GM12878 (cell line): Measurements from ENCODE around the gene CCS. TPM values are rescaled to one million over a fixed set of nuclear protein-coding genes. Genes with fewer than 3 reads are reported as not detected.

Experiments used
- ATAC-seq: fragments of 200-7000 bp; cut with Tn5 transposase; 3 replicates; pipeline ENCODE4 v1.9.1; 2020; ENCODE audit warnings: mild to moderate bottlenecking, moderate library complexity
- BruUV-seq: library from RNA; stranded (reverse); fragments of 400-500 nt; replicated peaks from 2 replicates; lab custom pipeline; 2021; lab: Mats Ljungman, UMichigan
- CTCF ChIA-PET: fragments of 300-600 bp; sonication (Branson Sonifier 250); formaldehyde crosslinking; extraction: SDS; loops from one replicate; lab custom pipeline; 2021; ENCODE audit warnings: inconsistent platforms; lab: Yijun Ruan, JAX
- POLR2A ChIA-PET: fragments of 350-600 bp; formaldehyde crosslinking; extraction: SDS; loops from one replicate; lab custom pipeline; 2021; ENCODE audit warnings: inconsistent platforms; lab: Charles Lee
- RAD21 ChIA-PET: fragments of 300-600 bp; sonication (Branson Sonifier 250); formaldehyde crosslinking; loops from one replicate; lab custom pipeline; 2023; ENCODE audit warnings: antibody characterized with exemption; ENCODE audit not compliant: unreplicated experiment; lab: Charles Lee
- SMC1A ChIA-PET: fragments of 300-600 bp; sonication (Branson Sonifier 250); formaldehyde crosslinking; loops from one replicate; lab custom pipeline; 2023; ENCODE audit not compliant: unreplicated experiment, uncharacterized antibody; lab: Charles Lee
- DNase-seq: peaks from one replicate; pipeline ENCODE4 v3.0.0-alpha.2; 2011; ENCODE audit warnings: low read depth, low spot score
- FAIRE-seq: peaks from 3 replicates; lab custom pipeline; 2011; peaks lifted over from hg19 to GRCh38; lab: Jason Lieb, UNC
- H2AFZ ChIP-seq: 2 replicates; pipeline ENCODE4 v1.6.0; 2011; ENCODE audit warnings: low read depth, low read length, control low read depth; ENCODE audit not compliant: control insufficient read depth
- H3K27ac ChIP-seq: 2 replicates; pipeline ENCODE4 v1.5.1; 2011; ENCODE audit warnings: control low read depth; ENCODE audit not compliant: control insufficient read depth, insufficient read depth
- H3K27me3 ChIP-seq, 2 experiments: replicated peaks in 1 of 2; 2 replicates each; pipeline versions ENCODE4 v1.6.0 to v1.6.1; 2011; ENCODE audit warnings: low read length in 1 of 2; ENCODE audit not compliant: control insufficient read depth in 2 of 2, insufficient read depth in 2 of 2
- H3K36me3 ChIP-seq, 2 experiments: 2 replicates each; pipeline ENCODE4 v1.5.1; 2011; ENCODE audit warnings: low read length in 1 of 2; ENCODE audit not compliant: control insufficient read depth in 2 of 2, insufficient read depth in 2 of 2
- H3K4me1 ChIP-seq: 2 replicates; pipeline ENCODE4 v1.6.1; 2011; ENCODE audit warnings: mild to moderate bottlenecking, low read length, moderate library complexity, mixed read lengths; ENCODE audit not compliant: control insufficient read depth, insufficient read depth
- H3K4me2 ChIP-seq: 2 replicates; pipeline ENCODE4 v1.6.0; 2011; ENCODE audit warnings: control low read depth; ENCODE audit not compliant: control insufficient read depth, insufficient read depth
- H3K4me3 ChIP-seq: fragments of 200-600 bp; sonication (generic); 2 replicates; pipeline ENCODE4 v1.5.1; 2016
- H3K79me2 ChIP-seq: 2 replicates; pipeline ENCODE4 v1.6.0; 2011; ENCODE audit warnings: low read length; ENCODE audit not compliant: control insufficient read depth, insufficient read depth
- H3K9ac ChIP-seq: 2 replicates; pipeline ENCODE4 v1.8.0; 2011; ENCODE audit warnings: low read length, control low read depth, mixed read lengths; ENCODE audit not compliant: control insufficient read depth, insufficient read depth
- H3K9me3 ChIP-seq: replicated peaks from 3 replicates; pipeline ENCODE4 v1.5.1; 2011; ENCODE audit warnings: mild to moderate bottlenecking, low read length; ENCODE audit not compliant: control insufficient read depth, insufficient read depth
- H4K20me1 ChIP-seq: 2 replicates; pipeline ENCODE4 v1.6.0; 2011; ENCODE audit not compliant: control insufficient read depth, insufficient read depth
- ATF2 ChIP-seq: IDR thresholded peaks from 2 replicates; pipeline ENCODE4 v1.6.1; 2012; ENCODE audit warnings: low read length, inconsistent platforms
- GATAD2B ChIP-seq: fragments of 450-650 bp; conservative IDR thresholded peaks from 2 replicates; pipeline ENCODE4 v1.6.1; 2017; ENCODE audit warnings: low read depth, mild to moderate bottlenecking, moderate library complexity
- KDM1A ChIP-seq: fragments of 200-600 bp; sonication (generic); IDR thresholded peaks from 2 replicates; pipeline ENCODE4 v1.6.1; 2016; ENCODE audit warnings: borderline replicate concordance
- NFYA ChIP-seq: IDR thresholded peaks from 2 replicates; pipeline ENCODE4 v1.6.1; 2011; ENCODE audit warnings: low read depth, mild to moderate bottlenecking, low read length, improper control_type of control experiment, borderline replicate concordance
- NFYB ChIP-seq: IDR thresholded peaks from 2 replicates; pipeline ENCODE4 v1.6.1; 2011; ENCODE audit warnings: low read depth, mild to moderate bottlenecking, low read length, improper control_type of control experiment, moderate library complexity; ENCODE audit not compliant: insufficient read depth
- POLR2AphosphoS5 ChIP-seq: IDR thresholded peaks from 2 replicates; pipeline ENCODE4 v1.6.1; 2011; ENCODE audit warnings: mild to moderate bottlenecking, low read length, inconsistent platforms
- RUNX3 ChIP-seq: IDR thresholded peaks from 2 replicates; pipeline ENCODE4 v1.6.1; 2012; ENCODE audit warnings: low read length, inconsistent platforms
- SUPT20H ChIP-seq: IDR thresholded peaks from 2 replicates; pipeline ENCODE4 v1.6.1; 2011; ENCODE audit warnings: low read depth, mild to moderate bottlenecking, low read length, moderate library complexity, borderline replicate concordance; ENCODE audit not compliant: control insufficient read depth
- TCF12 ChIP-seq: IDR thresholded peaks from 2 replicates; pipeline ENCODE4 v1.6.1; 2011; ENCODE audit warnings: low read depth, mild to moderate bottlenecking, low read length
- TCF3 ChIP-seq: IDR thresholded peaks from 2 replicates; pipeline ENCODE4 v1.6.1; 2012; ENCODE audit warnings: low read depth, mild to moderate bottlenecking, low read length, borderline replicate concordance; ENCODE audit not compliant: insufficient read depth
- ZNF622 ChIP-seq: fragments of 450-650 bp; IDR thresholded peaks from 2 replicates; pipeline ENCODE4 v1.6.1; 2017; ENCODE audit warnings: mild to moderate bottlenecking, inconsistent platforms
- WGBS: methylation state at CpG from one replicate; pipeline ENCODE4 v1.1.6; 2016; ENCODE audit warnings: low lambda C conversion rate; ENCODE audit not compliant: insufficient replicate concordance, insufficient coverage; ENCODE audit errors: missing lambda C conversion rate; 5-methylcytosine and 5-hydroxymethylcytosine counted together
- in situ Hi-C: fragments of 300-500 bp; cut with MboI; formaldehyde crosslinking; loops from 9 replicates; pipeline ENCODE4 v1.14.3; 2018; ENCODE audit warnings: mixed read lengths
- intact Hi-C: fragments of 100-400 bp; cut with micrococcal nuclease; formaldehyde crosslinking; loops from one replicate; pipeline ENCODE4 v1.14.2; 2022; ENCODE audit not compliant: unreplicated experiment
- polyA plus RNA-seq, 11 experiments: library from polyadenylated mRNA; depleted of rRNA in 4 of 11; unstranded in 6 of 11; stranded (reverse) in 5 of 11; fragments of >200 nt; fragmentation: Nextera tagmentation in 4 of 11; fragmentation: Illumina TruSeq in 1 of 11; extraction: Ambion mirVana in 4 of 11; extraction: Trizol in 1 of 11; gene quantifications; 1 replicate in 1 of 11; 2 replicates in 10 of 11; pipeline versions ENCODE4 v1.2.1 to v1.2.3, GENCODE V29; 2011 to 2016; ENCODE audit warnings: inconsistent platforms in 2 of 11, missing spikeins in 2 of 11, low read depth in 1 of 11
- total RNA-seq, 4 experiments: library from RNA; depleted of rRNA in 3 of 4; stranded (reverse); fragments of >200 nt in 3 of 4; fragmentation: Illumina TruSeq in 1 of 4; extraction: Trizol in 1 of 4; gene quantifications; 2 replicates each; pipeline versions ENCODE4 v1.2.1 to v1.2.3, GENCODE V29; 2013 to 2021

Gene CCS
- total and polyA plus RNA-seq, 10 of the 15 experiments (the other 5 are each of a cell fraction or from before 2014, with no cell fraction given) = 1.5 to 44.2 (median 30.6) TPM

GRCh38 chr11:66595245-66595904 is 2.4 kb downstream of the CCS start:
- WGBS = 4% methylated on average over 5 of the region's 5 CpGs
- CTCF ChIA-PET = interaction anchor here (1.0 to 7.7 kb wide), 5 partner anchors 13 to 83 kb away, joined by 3 to 75 read pairs (median 21); partner anchors contain the start of genes RBM4 and RBM4B
- POLR2A ChIA-PET = interaction anchor here (0.5 to 6.9 kb wide), 9 partner anchors 12 to 241 kb away, joined by 3 to 60 read pairs (median 6); partner anchors contain the start of genes DPP3, RBM14, RBM4 and RBM4B
- Histone ChIP-seq H3K36me3 (no peaks in the 10 kb centered on the region), H3K9ac (peak overlapping the region; percentile 39), H3K9me3 (no peaks in the 10 kb centered on the region), H3K4me3 (peak overlapping the region; percentile 3; the same call in 1 of the 2 replicates), H3K27ac (peak overlapping the region; percentile 84), H3K79me2 (peaks cover 23% of the 10 kb centered on the region), H2AFZ (peak overlapping the region; percentile 69), H3K4me1 (peaks cover 13% of the 10 kb centered on the region), H4K20me1 (no peaks in the 10 kb centered on the region), H3K4me2 (peak overlapping the region; percentile 90), H3K27me3 (no peaks in the 10 kb centered on the region)
- in situ Hi-C loops = no loop called here
- SMC1A ChIA-PET = interaction anchor here (0.6 to 4.2 kb wide), 8 partner anchors 11 to 83 kb away, joined by 3 to 19 read pairs (median 6); partner anchors contain the start of genes RBM14, RBM4 and RBM4B
- DNase-seq (peak; percentile 37), ATAC-seq (peak; percentile 10), FAIRE-seq (peak; percentile 88)
- TF ChIP-seq NFYA = no peak
- 0 out of 2 replicates have a peak, but pooled peaks have one; percentile 39 for TF ChIP-seq POLR2AphosphoS5
- TF ChIP-seq NFYB = no peak
- no peak for TF ChIP-seq GATAD2B
- no peak for TF ChIP-seq ATF2
- TF ChIP-seq KDM1A = no peak
- TF ChIP-seq ZNF622 = no peak
- peak; percentile 79 for TF ChIP-seq RUNX3
- no peak for TF ChIP-seq SUPT20H
- TF ChIP-seq TCF12 = peak; percentile 63; the same call in 1 of the 2 replicates
- TF ChIP-seq TCF3 = 0 out of 2 replicates have a peak, but pooled peaks have one; percentile 22
- intact Hi-C loops = no loop called here
- RAD21 ChIA-PET = interaction anchor here (0.8 to 1.7 kb wide), 5 partner anchors 16 to 82 kb away, joined by 3 to 10 read pairs (median 4); partner anchors contain the start of gene RBM4B
- no TSS peak for BruUV-seq
